GM12878 (cell line): Measurements from ENCODE around the gene BCKDHB. TPM values are rescaled to one million over a fixed set of nuclear protein-coding genes. Genes with fewer than 3 reads are reported as not detected.

ENCODE experiments used
- ATAC-seq: fragments of 200-7000 bp; cut with Tn5 transposase; 3 replicates; pipeline ENCODE4 v1.9.1; 2020; ENCODE audit warnings: mild to moderate bottlenecking, moderate library complexity
- BruUV-seq: library from RNA; stranded (reverse); fragments of 400-500 nt; replicated peaks from 2 replicates; lab custom pipeline; 2021; lab: Mats Ljungman, UMichigan
- CTCF ChIA-PET: fragments of 300-600 bp; sonication (Branson Sonifier 250); formaldehyde crosslinking; extraction: SDS; loops from one replicate; lab custom pipeline; 2021; ENCODE audit warnings: inconsistent platforms; lab: Yijun Ruan, JAX
- POLR2A ChIA-PET: fragments of 350-600 bp; formaldehyde crosslinking; extraction: SDS; loops from one replicate; lab custom pipeline; 2021; ENCODE audit warnings: inconsistent platforms; lab: Charles Lee
- RAD21 ChIA-PET: fragments of 300-600 bp; sonication (Branson Sonifier 250); formaldehyde crosslinking; loops from one replicate; lab custom pipeline; 2023; ENCODE audit warnings: antibody characterized with exemption; ENCODE audit not compliant: unreplicated experiment; lab: Charles Lee
- SMC1A ChIA-PET: fragments of 300-600 bp; sonication (Branson Sonifier 250); formaldehyde crosslinking; loops from one replicate; lab custom pipeline; 2023; ENCODE audit not compliant: unreplicated experiment, uncharacterized antibody; lab: Charles Lee
- DNase-seq: peaks from one replicate; pipeline ENCODE4 v3.0.0-alpha.2; 2011; ENCODE audit warnings: low read depth, low spot score
- FAIRE-seq: peaks from 3 replicates; lab custom pipeline; 2011; peaks lifted over from hg19 to GRCh38; lab: Jason Lieb, UNC
- H2AFZ ChIP-seq: 2 replicates; pipeline ENCODE4 v1.6.0; 2011; ENCODE audit warnings: low read depth, low read length, control low read depth; ENCODE audit not compliant: control insufficient read depth
- H3K27ac ChIP-seq: 2 replicates; pipeline ENCODE4 v1.5.1; 2011; ENCODE audit warnings: control low read depth; ENCODE audit not compliant: control insufficient read depth, insufficient read depth
- H3K27me3 ChIP-seq, 2 experiments: replicated peaks in 1 of 2; 2 replicates each; pipeline versions ENCODE4 v1.6.0 to v1.6.1; 2011; ENCODE audit warnings: low read length in 1 of 2; ENCODE audit not compliant: control insufficient read depth in 2 of 2, insufficient read depth in 2 of 2
- H3K36me3 ChIP-seq, 2 experiments: 2 replicates each; pipeline ENCODE4 v1.5.1; 2011; ENCODE audit warnings: low read length in 1 of 2; ENCODE audit not compliant: control insufficient read depth in 2 of 2, insufficient read depth in 2 of 2
- H3K4me1 ChIP-seq: 2 replicates; pipeline ENCODE4 v1.6.1; 2011; ENCODE audit warnings: mild to moderate bottlenecking, low read length, moderate library complexity, mixed read lengths; ENCODE audit not compliant: control insufficient read depth, insufficient read depth
- H3K4me2 ChIP-seq: 2 replicates; pipeline ENCODE4 v1.6.0; 2011; ENCODE audit warnings: control low read depth; ENCODE audit not compliant: control insufficient read depth, insufficient read depth
- H3K4me3 ChIP-seq: fragments of 200-600 bp; sonication (generic); 2 replicates; pipeline ENCODE4 v1.5.1; 2016
- H3K79me2 ChIP-seq: 2 replicates; pipeline ENCODE4 v1.6.0; 2011; ENCODE audit warnings: low read length; ENCODE audit not compliant: control insufficient read depth, insufficient read depth
- H3K9ac ChIP-seq: 2 replicates; pipeline ENCODE4 v1.8.0; 2011; ENCODE audit warnings: low read length, control low read depth, mixed read lengths; ENCODE audit not compliant: control insufficient read depth, insufficient read depth
- H3K9me3 ChIP-seq: replicated peaks from 3 replicates; pipeline ENCODE4 v1.5.1; 2011; ENCODE audit warnings: mild to moderate bottlenecking, low read length; ENCODE audit not compliant: control insufficient read depth, insufficient read depth
- H4K20me1 ChIP-seq: 2 replicates; pipeline ENCODE4 v1.6.0; 2011; ENCODE audit not compliant: control insufficient read depth, insufficient read depth
- ATF7 ChIP-seq: fragments of 450-650 bp; IDR thresholded peaks from 2 replicates; pipeline ENCODE4 v1.6.1; 2016; ENCODE audit warnings: low read depth, mild to moderate bottlenecking
- KLF5 ChIP-seq: fragments of 450-650 bp; IDR thresholded peaks from 2 replicates; pipeline ENCODE4 v1.6.1; 2014; ENCODE audit warnings: mild to moderate bottlenecking; ENCODE audit not compliant: partially characterized antibody
- NFXL1 ChIP-seq: fragments of 450-650 bp; IDR thresholded peaks from 2 replicates; pipeline ENCODE4 v1.6.1; 2017; ENCODE audit warnings: antibody characterized with exemption, mild to moderate bottlenecking, borderline replicate concordance
- POLR2A ChIP-seq: IDR thresholded peaks from 2 replicates; pipeline ENCODE4 v1.6.1; 2011; ENCODE audit warnings: low read depth, mild to moderate bottlenecking, low read length
- SIX5 ChIP-seq: IDR thresholded peaks from 2 replicates; pipeline ENCODE4 v1.6.1; 2011; ENCODE audit warnings: mild to moderate bottlenecking, low read depth, low read length, moderate library complexity; ENCODE audit not compliant: severe bottlenecking
- SMC3 ChIP-seq: IDR thresholded peaks from 2 replicates; pipeline ENCODE4 v1.6.1; 2011; ENCODE audit warnings: low read length, improper control_type of control experiment, borderline replicate concordance
- STAT3 ChIP-seq: IDR thresholded peaks from 2 replicates; pipeline ENCODE4 v1.6.1; 2011; ENCODE audit warnings: low read depth, low read length, improper control_type of control experiment
- TCF7 ChIP-seq: IDR thresholded peaks from 2 replicates; pipeline ENCODE4 v1.6.1; 2014; ENCODE audit warnings: antibody characterized with exemption, borderline replicate concordance
- WGBS: methylation state at CpG from one replicate; pipeline ENCODE4 v1.1.6; 2016; ENCODE audit warnings: low lambda C conversion rate; ENCODE audit not compliant: insufficient replicate concordance, insufficient coverage; ENCODE audit errors: missing lambda C conversion rate; 5-methylcytosine and 5-hydroxymethylcytosine counted together
- in situ Hi-C: fragments of 300-500 bp; cut with MboI; formaldehyde crosslinking; loops from 9 replicates; pipeline ENCODE4 v1.14.3; 2018; ENCODE audit warnings: mixed read lengths
- intact Hi-C: fragments of 100-400 bp; cut with micrococcal nuclease; formaldehyde crosslinking; loops from one replicate; pipeline ENCODE4 v1.14.2; 2022; ENCODE audit not compliant: unreplicated experiment
- polyA plus RNA-seq, 11 experiments: library from polyadenylated mRNA; depleted of rRNA in 4 of 11; unstranded in 6 of 11; stranded (reverse) in 5 of 11; fragments of >200 nt; fragmentation: Nextera tagmentation in 4 of 11; fragmentation: Illumina TruSeq in 1 of 11; extraction: Ambion mirVana in 4 of 11; extraction: Trizol in 1 of 11; gene quantifications; 1 replicate in 1 of 11; 2 replicates in 10 of 11; pipeline versions ENCODE4 v1.2.1 to v1.2.3, GENCODE V29; 2011 to 2016; ENCODE audit warnings: inconsistent platforms in 2 of 11, missing spikeins in 2 of 11, low read depth in 1 of 11
- total RNA-seq, 4 experiments: library from RNA; depleted of rRNA in 3 of 4; stranded (reverse); fragments of >200 nt in 3 of 4; fragmentation: Illumina TruSeq in 1 of 4; extraction: Trizol in 1 of 4; gene quantifications; 2 replicates each; pipeline versions ENCODE4 v1.2.1 to v1.2.3, GENCODE V29; 2013 to 2021
- TF ChIP-seq, protein P1 (sequence below), 3 experiments: IDR thresholded peaks in 2 of 3; conservative IDR thresholded peaks in 1 of 3; 2 replicates each; pipeline ENCODE4 v1.5.1; 2011; ENCODE audit warnings: low read depth in 3 of 3, low read length in 3 of 3, mild to moderate bottlenecking in 3 of 3, control low read depth in 2 of 3, moderate library complexity in 2 of 3, inconsistent platforms in 1 of 3, mixed read lengths in 1 of 3; ENCODE audit not compliant: control insufficient read depth in 2 of 3, insufficient read depth in 1 of 3; ENCODE audit errors: extremely low read depth in 1 of 3
- TF ChIP-seq, protein P2 (sequence below): IDR thresholded peaks from 2 replicates; pipeline ENCODE4 v1.6.1; 2011; ENCODE audit warnings: low read depth, mild to moderate bottlenecking, low read length, moderate library complexity, borderline replicate concordance; ENCODE audit errors: extremely low read depth
- TF ChIP-seq, protein P3 (sequence below): fragments of 450-650 bp; IDR thresholded peaks from 2 replicates; pipeline ENCODE4 v1.6.1; 2018; ENCODE audit warnings: borderline replicate concordance, mild to moderate bottlenecking; ENCODE audit not compliant: partially characterized antibody
- TF ChIP-seq, protein P4 (sequence below): fragments of 450-650 bp; formaldehyde crosslinking; IDR thresholded peaks from 2 replicates; pipeline ENCODE4 v1.5.0; 2022; ENCODE audit warnings: mild to moderate bottlenecking, missing genetic modification characterization

BCKDHB gene
- total and polyA plus RNA-seq, 10 of the 15 experiments (the other 5 are each of a cell fraction or from before 2014, with no cell fraction given): 12.9 to 57.1 (median 25.3) TPM

DNA sequence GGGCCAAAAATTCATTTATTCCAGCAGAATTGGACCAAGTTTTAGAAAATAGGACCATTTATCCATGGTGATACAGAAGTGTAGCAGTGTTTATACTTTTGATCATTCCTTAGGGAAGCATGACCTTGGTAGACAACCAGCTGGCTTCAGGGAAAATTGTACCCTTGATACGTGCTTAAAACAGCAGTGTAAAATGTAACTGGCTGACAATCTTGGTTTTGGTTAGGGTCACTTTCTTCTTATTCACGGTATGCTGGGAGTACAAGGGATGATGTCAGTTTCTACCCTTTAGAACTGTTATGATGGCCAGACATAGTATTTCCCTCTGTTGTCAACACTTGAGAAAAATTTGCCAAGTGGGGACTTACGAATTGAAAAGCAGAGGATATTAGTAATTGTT lies 157.1 kb downstream of the BCKDHB start (continued):
- TF ChIP-seq TCF7 (no peak), POLR2A (no peak)
- TF ChIP-seq, protein P1, sequence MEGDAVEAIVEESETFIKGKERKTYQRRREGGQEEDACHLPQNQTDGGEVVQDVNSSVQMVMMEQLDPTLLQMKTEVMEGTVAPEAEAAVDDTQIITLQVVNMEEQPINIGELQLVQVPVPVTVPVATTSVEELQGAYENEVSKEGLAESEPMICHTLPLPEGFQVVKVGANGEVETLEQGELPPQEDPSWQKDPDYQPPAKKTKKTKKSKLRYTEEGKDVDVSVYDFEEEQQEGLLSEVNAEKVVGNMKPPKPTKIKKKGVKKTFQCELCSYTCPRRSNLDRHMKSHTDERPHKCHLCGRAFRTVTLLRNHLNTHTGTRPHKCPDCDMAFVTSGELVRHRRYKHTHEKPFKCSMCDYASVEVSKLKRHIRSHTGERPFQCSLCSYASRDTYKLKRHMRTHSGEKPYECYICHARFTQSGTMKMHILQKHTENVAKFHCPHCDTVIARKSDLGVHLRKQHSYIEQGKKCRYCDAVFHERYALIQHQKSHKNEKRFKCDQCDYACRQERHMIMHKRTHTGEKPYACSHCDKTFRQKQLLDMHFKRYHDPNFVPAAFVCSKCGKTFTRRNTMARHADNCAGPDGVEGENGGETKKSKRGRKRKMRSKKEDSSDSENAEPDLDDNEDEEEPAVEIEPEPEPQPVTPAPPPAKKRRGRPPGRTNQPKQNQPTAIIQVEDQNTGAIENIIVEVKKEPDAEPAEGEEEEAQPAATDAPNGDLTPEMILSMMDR (IDR thresholded peaks at IDR 0.05 in 2 of 3, conservative IDR thresholded peaks at IDR 0.05 in 1 of 3; ENCODE audit: control insufficient read depth in 2 of 3, extremely low read depth in 1 of 3, insufficient read depth in 1 of 3, low read depth in 3 of 3, low read length in 3 of 3): no peak

DNA sequence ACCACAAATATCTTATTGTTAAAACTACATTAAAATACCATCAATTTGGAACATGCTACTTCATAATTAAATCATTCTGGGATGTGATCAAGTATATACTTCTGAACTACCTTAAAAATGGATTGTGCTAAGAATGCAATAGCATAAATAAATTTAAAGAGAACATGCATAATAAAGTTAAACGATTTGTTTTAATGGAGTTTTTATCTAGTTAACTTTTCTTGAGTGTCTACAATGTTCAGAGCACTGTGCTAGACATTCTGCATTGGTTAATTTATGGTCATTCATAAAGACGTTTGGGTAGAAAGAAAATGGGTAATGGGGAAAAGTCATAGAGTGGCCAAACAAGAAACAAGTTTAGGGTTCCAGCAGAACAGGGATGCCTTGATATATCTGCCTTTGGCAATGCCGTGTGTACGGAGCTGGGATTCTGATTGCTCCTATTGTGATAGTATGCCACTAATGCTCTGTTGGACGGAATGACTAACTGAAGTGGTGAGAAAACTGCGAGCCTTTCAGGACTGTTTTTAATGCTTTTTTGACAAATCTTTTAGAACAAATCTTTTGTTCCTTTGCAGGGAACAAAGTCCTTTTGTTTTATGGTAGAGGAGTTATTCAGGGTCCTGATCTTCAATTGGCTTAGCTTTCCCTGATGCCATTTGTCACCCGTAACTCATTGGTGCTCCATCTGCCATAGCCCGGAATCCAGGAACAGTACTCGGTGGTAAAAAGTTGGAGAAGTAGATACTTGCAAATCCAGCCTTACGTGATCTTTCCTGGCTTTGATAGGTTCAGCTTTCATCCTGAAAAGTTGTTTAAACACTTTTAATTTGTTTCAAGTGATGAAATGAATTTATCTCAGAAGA lies 162.6 kb downstream of the BCKDHB start:
- Histone ChIP-seq H3K9me3 (no peaks in the 10 kb centered on the region; the same call in 2 of the 3 replicates), H3K4me3 (no peak overlapping the region), H3K79me2 (no peaks in the 10 kb centered on the region), H3K4me1 (no peaks in the 10 kb centered on the region), H3K4me2 (no peak overlapping the region), H2AFZ (no peak overlapping the region), H3K27ac (no peak overlapping the region), H3K36me3 (no peaks in the 10 kb centered on the region), H3K9ac (no peak overlapping the region), H4K20me1 (no peaks in the 10 kb centered on the region), H3K27me3 (no peaks in the 10 kb centered on the region)
- DNase-seq: no peak
- BruUV-seq: no TSS peak
- no peak for FAIRE-seq
- ChIA-PET CTCF (no interaction called here), RAD21 (no interaction called here), SMC1A (no interaction called here), POLR2A (no interaction called here)
- intact Hi-C loops (no loop called here), in situ Hi-C loops (no loop called here)
- TF ChIP-seq, protein P2, sequence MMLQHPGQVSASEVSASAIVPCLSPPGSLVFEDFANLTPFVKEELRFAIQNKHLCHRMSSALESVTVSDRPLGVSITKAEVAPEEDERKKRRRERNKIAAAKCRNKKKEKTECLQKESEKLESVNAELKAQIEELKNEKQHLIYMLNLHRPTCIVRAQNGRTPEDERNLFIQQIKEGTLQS: no peak
- TF ChIP-seq POLR2A (no peak), NFXL1 (no peak), ATF7 (no peak), STAT3 (no peak), KLF5 (no peak), SMC3 (no peak), SIX5 (no peak)
- TF ChIP-seq, protein P3, sequence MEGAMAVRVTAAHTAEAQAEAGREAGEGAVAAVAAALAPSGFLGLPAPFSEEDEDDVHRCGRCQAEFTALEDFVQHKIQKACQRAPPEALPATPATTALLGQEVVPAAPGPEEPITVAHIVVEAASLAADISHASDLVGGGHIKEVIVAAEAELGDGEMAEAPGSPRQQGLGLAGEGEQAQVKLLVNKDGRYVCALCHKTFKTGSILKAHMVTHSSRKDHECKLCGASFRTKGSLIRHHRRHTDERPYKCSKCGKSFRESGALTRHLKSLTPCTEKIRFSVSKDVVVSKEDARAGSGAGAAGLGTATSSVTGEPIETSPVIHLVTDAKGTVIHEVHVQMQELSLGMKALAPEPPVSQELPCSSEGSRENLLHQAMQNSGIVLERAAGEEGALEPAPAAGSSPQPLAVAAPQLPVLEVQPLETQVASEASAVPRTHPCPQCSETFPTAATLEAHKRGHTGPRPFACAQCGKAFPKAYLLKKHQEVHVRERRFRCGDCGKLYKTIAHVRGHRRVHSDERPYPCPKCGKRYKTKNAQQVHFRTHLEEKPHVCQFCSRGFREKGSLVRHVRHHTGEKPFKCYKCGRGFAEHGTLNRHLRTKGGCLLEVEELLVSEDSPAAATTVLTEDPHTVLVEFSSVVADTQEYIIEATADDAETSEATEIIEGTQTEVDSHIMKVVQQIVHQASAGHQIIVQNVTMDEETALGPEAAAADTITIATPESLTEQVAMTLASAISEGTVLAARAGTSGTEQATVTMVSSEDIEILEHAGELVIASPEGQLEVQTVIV: no peak
- TF ChIP-seq, protein P4, sequence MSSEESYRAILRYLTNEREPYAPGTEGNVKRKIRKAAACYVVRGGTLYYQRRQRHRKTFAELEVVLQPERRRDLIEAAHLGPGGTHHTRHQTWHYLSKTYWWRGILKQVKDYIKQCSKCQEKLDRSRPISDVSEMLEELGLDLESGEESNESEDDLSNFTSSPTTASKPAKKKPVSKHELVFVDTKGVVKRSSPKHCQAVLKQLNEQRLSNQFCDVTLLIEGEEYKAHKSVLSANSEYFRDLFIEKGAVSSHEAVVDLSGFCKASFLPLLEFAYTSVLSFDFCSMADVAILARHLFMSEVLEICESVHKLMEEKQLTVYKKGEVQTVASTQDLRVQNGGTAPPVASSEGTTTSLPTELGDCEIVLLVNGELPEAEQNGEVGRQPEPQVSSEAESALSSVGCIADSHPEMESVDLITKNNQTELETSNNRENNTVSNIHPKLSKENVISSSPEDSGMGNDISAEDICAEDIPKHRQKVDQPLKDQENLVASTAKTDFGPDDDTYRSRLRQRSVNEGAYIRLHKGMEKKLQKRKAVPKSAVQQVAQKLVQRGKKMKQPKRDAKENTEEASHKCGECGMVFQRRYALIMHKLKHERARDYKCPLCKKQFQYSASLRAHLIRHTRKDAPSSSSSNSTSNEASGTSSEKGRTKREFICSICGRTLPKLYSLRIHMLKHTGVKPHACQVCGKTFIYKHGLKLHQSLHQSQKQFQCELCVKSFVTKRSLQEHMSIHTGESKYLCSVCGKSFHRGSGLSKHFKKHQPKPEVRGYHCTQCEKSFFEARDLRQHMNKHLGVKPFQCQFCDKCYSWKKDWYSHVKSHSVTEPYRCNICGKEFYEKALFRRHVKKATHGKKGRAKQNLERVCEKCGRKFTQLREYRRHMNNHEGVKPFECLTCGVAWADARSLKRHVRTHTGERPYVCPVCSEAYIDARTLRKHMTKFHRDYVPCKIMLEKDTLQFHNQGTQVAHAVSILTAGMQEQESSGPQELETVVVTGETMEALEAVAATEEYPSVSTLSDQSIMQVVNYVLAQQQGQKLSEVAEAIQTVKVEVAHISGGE (CRISPR knock-in tag): no peak
- 91% methylated on average over 10 of the region's 10 CpGs for WGBS
- ATAC-seq: no peak
